ENCODE measurements around the gene NCKAP5. TPM values are rescaled to one million over a fixed set of nuclear protein-coding genes. Genes with fewer than 3 reads are reported as not detected.

The NCKAP5 gene
- total and polyA plus RNA-seq, 2 of the 8 experiments (the other 6 are each of a cell fraction or from before 2014, with no cell fraction given) = 0.27 to 0.86 TPM

DNA sequence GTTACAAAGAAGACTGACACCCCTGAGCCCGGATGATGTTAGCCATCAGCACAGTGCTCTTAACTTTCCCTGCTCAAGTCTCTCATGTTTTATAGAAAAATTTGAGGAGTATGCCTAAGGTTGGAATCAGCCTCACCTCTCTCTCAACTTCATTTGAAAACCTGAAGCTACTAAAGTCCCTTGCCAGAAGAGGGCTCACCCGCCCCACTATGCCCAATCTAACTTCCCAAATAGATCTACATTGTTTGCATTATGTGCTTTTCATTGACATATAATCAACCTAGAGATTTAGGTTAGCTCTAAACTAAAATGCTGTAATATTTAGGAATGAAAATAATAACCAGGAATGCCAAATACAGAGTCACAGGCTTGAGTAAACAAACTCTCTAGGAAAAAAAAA is 305.4 kb downstream of the NCKAP5 start:
- ChIA-PET POLR2A (ENCODE audit: partially characterized antibody) (interaction anchor here (0.7 kb wide), 1 partner anchor 606 kb away, joined by 3 read pairs; no protein-coding TSS in a partner anchor), CTCF (ENCODE audit: partially characterized antibody) (interaction anchor here (0.6 to 2.1 kb wide), 13 partner anchors 10 to 1470 kb away, joined by 3 to 5 read pairs (median 3); no protein-coding TSS in a partner anchor)
- no peaks in the 10 kb centered on the region for H3K79me1 ChIP-seq (ENCODE audit: low read depth, low read length)
- no peak overlapping the region for H3K56ac ChIP-seq (replicated peaks; ENCODE audit: insufficient read length, low read depth, low read length)
- H4K5ac ChIP-seq (ENCODE audit: insufficient read length, low read depth, low read length) = no peak overlapping the region
- DNase-seq (ENCODE audit: low read depth in 1 of 2, low spot score in 2 of 2) (no peak), FAIRE-seq (no peak)
- TF ChIP-seq NANOG (IDR thresholded peaks at IDR 0.05; ENCODE audit: insufficient read depth, low read depth, low read length, poor library complexity, severe bottlenecking) (no peak), RAD21 (IDR thresholded peaks at IDR 0.05 in 1 of 2, conservative IDR thresholded peaks at IDR 0.05 in 1 of 2; ENCODE audit: low read depth in 2 of 2, low read length in 2 of 2) (peak; percentile 69 to 75), KDM4A (IDR thresholded peaks at IDR 0.05; ENCODE audit: low read depth, low read length, severe bottlenecking) (no peak), CTCF (IDR thresholded peaks at IDR 0.05; ENCODE audit: control extremely low read depth in 1 of 3, insufficient read depth in 1 of 3, low read depth in 1 of 3, low read length in 3 of 3) (peak in 2 of 3 experiments; percentile 41 to 47; a peak in 3 of 4 replicates)
- no peak overlapping the region for H2BK15ac ChIP-seq (ENCODE audit: low read length)
- no peak overlapping the region for H3K4me2 ChIP-seq (ENCODE audit: insufficient read depth in 1 of 2, low read depth in 2 of 2, low read length in 2 of 2)
- no peak overlapping the region for H2BK20ac ChIP-seq (ENCODE audit: low read length)
- H2BK120ac ChIP-seq (replicated peaks; ENCODE audit: low read depth, low read length) = no peak overlapping the region
- no peak overlapping the region for H2BK12ac ChIP-seq (ENCODE audit: low read depth, low read length)
- WGBS, 2 experiments (ENCODE audit: extremely low coverage in 1 of 2, insufficient coverage in 1 of 2, insufficient read length in 1 of 2, insufficient replicate concordance in 2 of 2, low coverage in 1 of 2, low lambda C conversion rate in 2 of 2, missing lambda C conversion rate in 1 of 2) = 82% methylated on average over 2 of the region's 2 CpGs; no CpG with 5 or more reads in 1 of the 2 experiments
- no peak overlapping the region for H3K4me3 ChIP-seq (ENCODE audit: extremely low read depth in 1 of 4, insufficient read depth in 2 of 4, low read depth in 3 of 4, low read length in 4 of 4)
- H3K4me1 ChIP-seq (replicated peaks in 1 of 4; ENCODE audit: control insufficient read depth in 3 of 4, insufficient read depth in 4 of 4, low read length in 3 of 4) = no peaks in the 10 kb centered on the region
- no peaks in the 10 kb centered on the region for H3K36me3 ChIP-seq (ENCODE audit: control insufficient read depth in 2 of 4, insufficient read depth in 4 of 4, low read length in 3 of 4)
- no peak overlapping the region for H2AK5ac ChIP-seq (ENCODE audit: low read depth, low read length)
- H3K23me2 ChIP-seq (ENCODE audit: low read depth, low read length) = peaks cover 13% of the 10 kb centered on the region; the same call in 1 of the 2 replicates
- H3K4ac ChIP-seq (replicated peaks; ENCODE audit: insufficient read length, low read depth, low read length) = no peak overlapping the region
- H3K14ac ChIP-seq (ENCODE audit: insufficient read length) = no peak overlapping the region
- H4K91ac ChIP-seq (replicated peaks; ENCODE audit: insufficient read length, low read length) = no peak overlapping the region
- no peak overlapping the region for H2AFZ ChIP-seq (ENCODE audit: low read length)
- H3K9ac ChIP-seq (replicated peaks in 1 of 4; ENCODE audit: extremely low read depth in 1 of 4, low read depth in 3 of 4, low read length in 3 of 4) = no peak overlapping the region
- no peaks in the 10 kb centered on the region for H4K20me1 ChIP-seq (replicated peaks in 1 of 2; ENCODE audit: control insufficient read depth in 1 of 2, insufficient read depth in 2 of 2, low read length in 2 of 2)
- no peaks in the 10 kb centered on the region for H3K79me2 ChIP-seq (ENCODE audit: control insufficient read depth in 1 of 2, insufficient read depth in 2 of 2, low read length in 2 of 2)
- H3K27me3 ChIP-seq (replicated peaks in 1 of 4; ENCODE audit: control insufficient read depth in 3 of 4, extremely low read depth in 1 of 4, insufficient read depth in 3 of 4, low read length in 3 of 4) = peaks cover 0 to 6% (median 0%) of the 10 kb centered on the region in 4 experiments; a peak in 3 of 7 replicates
- no peak overlapping the region for H3K18ac ChIP-seq (ENCODE audit: extremely low read depth, low read length)
- H2BK5ac ChIP-seq (ENCODE audit: low read depth, low read length) = no peak overlapping the region
- H3K27ac ChIP-seq (ENCODE audit: low read depth, low read length) = no peak overlapping the region
- H3K23ac ChIP-seq (ENCODE audit: insufficient read length) = no peak overlapping the region
- no peak overlapping the region for H4K8ac ChIP-seq (ENCODE audit: extremely low read depth, insufficient read depth, low read length)
- no peaks in the 10 kb centered on the region for H3K9me3 ChIP-seq (ENCODE audit: insufficient read depth in 2 of 2, low read depth in 1 of 2, low read length in 1 of 2)
